Esophagus muscularis mucosa (tissue), 4 donors: ENCODE results near the gene PRF1. TPM values are rescaled to one million over a fixed set of nuclear protein-coding genes. Genes with fewer than 3 reads are reported as not detected.
A peak's percentile ranks its signal among the peaks of the same experiment; 100 is the strongest.

Experiments
- DNase-seq: peaks from one replicate; pipeline ENCODE4 v3.0.0-alpha.2; 2017; ENCODE audit errors: extremely low spot score
- H3K27ac ChIP-seq, 4 donors: fragments of 200-600 bp; sonication (generic); replicated peaks in 1 of 4; 1 replicate in 3 of 4; 2 replicates in 1 of 4; pipeline ENCODE4 v1.5.1; 2016 to 2019; ENCODE audit warnings: mild to moderate bottlenecking in 1 of 4
- H3K27me3 ChIP-seq, 4 donors: fragments of 200-600 bp; sonication (generic); one replicate each; pipeline versions ENCODE4 v1.5.1 to v1.6.0; 2016 to 2019
- H3K36me3 ChIP-seq, 4 donors: fragments of 200-600 bp; sonication (generic); one replicate each; pipeline ENCODE4 v1.5.1; 2016 to 2019
- H3K4me1 ChIP-seq, 4 donors: fragments of 200-600 bp; sonication (generic); one replicate each; pipeline ENCODE4 v1.5.1; 2016 to 2019
- H3K4me3 ChIP-seq, 4 donors: fragments of 200-600 bp; sonication (generic); 1 replicate in 2 of 4; 2 replicates in 2 of 4; pipeline ENCODE4 v1.5.1; 2016 to 2019; ENCODE audit warnings: mild to moderate bottlenecking in 4 of 4, moderate library complexity in 1 of 4
- H3K9me3 ChIP-seq, 4 donors: fragments of 200-600 bp; sonication (generic); 1 replicate in 3 of 4; 2 replicates in 1 of 4; pipeline ENCODE4 v1.5.1; 2016 to 2019
- EP300 ChIP-seq: sonication (generic); formaldehyde crosslinking; IDR thresholded peaks from one replicate; pipeline ENCODE4 v1.6.1; 2017; ENCODE audit warnings: antibody characterized with exemption
- POLR2A ChIP-seq: fragments of 450-650 bp; IDR thresholded peaks from one replicate; pipeline ENCODE4 v1.6.1; 2017; ENCODE audit warnings: antibody characterized with exemption, moderate library complexity, mild to moderate bottlenecking, low read depth
- POLR2AphosphoS5 ChIP-seq, 2 donors: sonication (generic); formaldehyde crosslinking; IDR thresholded peaks; one replicate each; pipeline ENCODE4 v1.6.1; 2017; ENCODE audit warnings: antibody characterized with exemption in 2 of 2
- WGBS: methylation state at CpG from one replicate; pipeline ENCODE4 v1.1.5; 2018; 5-methylcytosine and 5-hydroxymethylcytosine counted together
- intact Hi-C: fragments of 100-400 bp; cut with DNase I; formaldehyde crosslinking; loops from one replicate; pipeline ENCODE4 v1.15.1; 2023
- total RNA-seq, 4 donors: library from RNA; depleted of rRNA; stranded (reverse); fragments of >200 nt; gene quantifications; one replicate each; pipeline versions ENCODE4 v1.1.0 to v1.2.1, GENCODE V29; 2016
- TF ChIP-seq, protein P1 (sequence below), 3 experiments: fragments of 200-600 bp in 2 of 3; fragments of 450-650 bp in 1 of 3; sonication (generic) in 2 of 3; IDR thresholded peaks; one replicate each; pipeline ENCODE4 v1.5.1; 2017 to 2019; ENCODE audit warnings: antibody characterized with exemption in 3 of 3, mild to moderate bottlenecking in 2 of 3, moderate library complexity in 1 of 3

Gene PRF1
- total RNA-seq, 4 donors from 2014 or later: 1.2 to 15.2 (median 2.4) TPM

DNA sequence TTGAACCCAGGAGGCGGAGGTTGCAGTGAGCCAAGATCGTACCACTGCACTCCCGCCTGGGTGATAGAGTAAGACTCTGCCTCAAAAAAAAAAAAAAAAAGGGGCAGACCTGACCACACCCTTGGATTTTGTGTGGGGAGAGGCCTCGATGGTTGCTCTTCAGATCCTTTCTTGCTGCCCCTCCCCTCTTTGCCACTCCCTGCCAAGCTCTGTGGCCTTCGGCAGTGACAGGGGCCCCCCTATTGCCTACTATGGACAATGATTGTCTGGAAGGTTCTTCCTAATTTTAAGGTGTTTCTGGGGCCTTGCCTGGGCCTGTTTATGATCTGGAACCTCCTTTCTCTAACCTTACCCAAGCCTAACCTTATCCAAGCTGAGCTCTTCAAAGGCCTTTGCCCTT, 795 bp downstream of the PRF1 start:
- no peaks in the 10 kb centered on the region for H3K27me3 ChIP-seq
- no peaks in the 10 kb centered on the region for H3K36me3 ChIP-seq
- no peak overlapping the region for H3K27ac ChIP-seq
- intact Hi-C loops: no loop called here
- 46% methylated on average over 2 of the region's 5 CpGs for WGBS
- DNase-seq: no peak
- H3K4me1 ChIP-seq: no peaks in the 10 kb centered on the region
- peak overlapping the region in 1 of 4 donors; percentile 22 for H3K4me3 ChIP-seq
- no peaks in the 10 kb centered on the region for H3K9me3 ChIP-seq
- TF ChIP-seq EP300 (no peak), POLR2A (no peak), POLR2AphosphoS5 (IDR thresholded peaks at IDR 0.05) (no peak)
- TF ChIP-seq, protein P1, sequence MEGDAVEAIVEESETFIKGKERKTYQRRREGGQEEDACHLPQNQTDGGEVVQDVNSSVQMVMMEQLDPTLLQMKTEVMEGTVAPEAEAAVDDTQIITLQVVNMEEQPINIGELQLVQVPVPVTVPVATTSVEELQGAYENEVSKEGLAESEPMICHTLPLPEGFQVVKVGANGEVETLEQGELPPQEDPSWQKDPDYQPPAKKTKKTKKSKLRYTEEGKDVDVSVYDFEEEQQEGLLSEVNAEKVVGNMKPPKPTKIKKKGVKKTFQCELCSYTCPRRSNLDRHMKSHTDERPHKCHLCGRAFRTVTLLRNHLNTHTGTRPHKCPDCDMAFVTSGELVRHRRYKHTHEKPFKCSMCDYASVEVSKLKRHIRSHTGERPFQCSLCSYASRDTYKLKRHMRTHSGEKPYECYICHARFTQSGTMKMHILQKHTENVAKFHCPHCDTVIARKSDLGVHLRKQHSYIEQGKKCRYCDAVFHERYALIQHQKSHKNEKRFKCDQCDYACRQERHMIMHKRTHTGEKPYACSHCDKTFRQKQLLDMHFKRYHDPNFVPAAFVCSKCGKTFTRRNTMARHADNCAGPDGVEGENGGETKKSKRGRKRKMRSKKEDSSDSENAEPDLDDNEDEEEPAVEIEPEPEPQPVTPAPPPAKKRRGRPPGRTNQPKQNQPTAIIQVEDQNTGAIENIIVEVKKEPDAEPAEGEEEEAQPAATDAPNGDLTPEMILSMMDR (IDR thresholded peaks at IDR 0.05): no peak

DNA sequence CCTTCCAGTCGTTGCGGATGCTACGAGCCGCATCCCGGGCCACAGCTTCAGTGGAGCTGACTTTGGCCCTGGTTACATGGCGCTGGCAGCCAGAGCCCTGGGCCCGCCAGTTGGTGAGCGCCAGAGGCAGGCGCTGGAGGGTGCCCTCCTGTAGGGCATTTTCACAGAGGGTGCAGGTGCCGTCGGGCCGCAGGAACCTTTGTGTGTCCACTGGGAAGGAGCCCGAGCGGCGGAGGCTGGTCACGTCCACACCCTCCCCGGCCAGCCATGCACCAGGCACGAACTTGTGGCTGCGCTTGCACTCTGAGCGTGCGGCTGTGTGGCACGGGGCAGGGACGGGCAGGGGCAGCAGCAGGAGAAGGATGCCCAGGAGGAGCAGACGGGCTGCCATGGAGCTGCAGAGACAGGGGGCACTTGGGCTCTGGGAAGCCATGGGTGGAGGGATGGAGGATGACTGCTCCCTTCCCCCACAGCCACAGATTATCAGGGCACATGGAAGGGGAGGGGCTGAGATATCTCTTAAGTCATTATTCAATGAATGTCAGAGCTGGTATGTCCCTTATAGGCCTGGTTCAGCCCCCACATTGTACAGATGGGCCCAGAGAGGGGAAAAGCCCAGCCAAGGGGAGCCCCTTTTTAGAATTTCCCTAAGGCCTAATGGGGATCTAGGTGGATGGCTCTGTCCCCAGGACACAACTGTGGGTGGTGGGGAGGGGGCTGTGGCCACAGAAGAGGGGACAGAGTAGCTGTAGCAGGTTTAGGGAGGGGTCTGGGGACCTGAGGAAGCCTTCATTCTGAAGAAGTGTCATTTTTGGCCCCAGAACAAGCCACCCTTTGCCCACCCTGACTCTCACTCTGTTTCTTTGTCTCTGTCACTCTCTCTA, 1.8 kb downstream of the PRF1 start:
- intact Hi-C loops: no loop called here
- 97% methylated on average over 6 of the region's 24 CpGs for WGBS
- no peaks in the 10 kb centered on the region for H3K9me3 ChIP-seq
- no peaks in the 10 kb centered on the region for H3K27me3 ChIP-seq
- TF ChIP-seq EP300: no peak
- TF ChIP-seq, protein P1 (IDR thresholded peaks at IDR 0.05): no peak
- DNase-seq: no peak
- H3K4me1 ChIP-seq: peaks cover 0 to 7% (median 0%) of the 10 kb centered on the region in 4 donors
- H3K4me3 ChIP-seq: no peak overlapping the region
- H3K36me3 ChIP-seq: no peaks in the 10 kb centered on the region
- H3K27ac ChIP-seq: no peak overlapping the region

DNA sequence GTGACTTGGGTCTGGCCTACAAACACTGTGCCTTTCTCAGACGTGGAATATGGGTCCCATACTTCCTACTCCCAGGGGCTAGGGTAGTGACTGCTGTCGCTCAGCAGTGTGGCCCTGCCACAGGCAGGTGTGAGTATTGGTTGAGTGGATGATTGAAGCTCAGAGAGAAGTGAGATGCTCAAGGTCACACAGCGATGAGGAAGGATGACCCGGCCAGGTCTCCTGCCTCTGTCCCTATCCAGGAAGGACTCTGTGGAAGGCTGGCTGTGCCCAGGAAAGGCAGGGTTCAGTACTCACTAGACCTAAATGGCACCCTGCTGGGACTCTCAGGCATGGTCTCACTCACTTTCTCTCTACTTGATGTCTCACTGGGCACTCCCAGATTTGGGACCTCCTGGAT, 2.8 kb downstream of the PRF1 start:
- intact Hi-C loops: no loop called here
- TF ChIP-seq, protein P1 (IDR thresholded peaks at IDR 0.05): no peak
- TF ChIP-seq EP300: no peak
- Histone ChIP-seq H3K4me3 (no peak overlapping the region), H3K36me3 (no peaks in the 10 kb centered on the region), H3K9me3 (no peaks in the 10 kb centered on the region), H3K27me3 (no peaks in the 10 kb centered on the region), H3K27ac (no peak overlapping the region), H3K4me1 (peaks cover 0 to 9% (median 0%) of the 10 kb centered on the region in 4 donors)
- 100% methylated on average over 2 of the region's 4 CpGs for WGBS
- DNase-seq: no peak

DNA sequence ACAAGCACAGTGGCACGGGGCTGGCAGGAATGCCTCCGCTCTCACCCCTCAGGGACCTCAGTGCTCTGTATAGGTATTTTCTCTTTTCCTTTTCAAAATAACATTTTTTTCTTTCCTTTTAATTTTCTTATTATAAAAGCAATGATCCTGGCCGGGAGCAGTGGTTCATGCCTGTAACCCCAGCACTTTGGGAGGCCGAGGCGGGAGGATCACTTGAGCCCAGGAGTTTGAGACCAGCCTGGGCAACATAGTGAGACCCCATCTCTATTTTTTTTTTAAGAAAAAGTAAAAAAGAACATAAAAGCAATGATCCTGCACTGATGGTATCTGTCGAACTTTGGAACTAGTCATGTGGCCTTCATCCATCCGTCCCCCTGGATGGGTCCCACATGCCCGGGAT, 3.2 kb downstream of the PRF1 start:
- Histone ChIP-seq H3K27ac (no peak overlapping the region), H3K9me3 (no peaks in the 10 kb centered on the region), H3K4me1 (peaks cover 0 to 9% (median 0%) of the 10 kb centered on the region in 4 donors), H3K4me3 (no peak overlapping the region), H3K27me3 (no peaks in the 10 kb centered on the region), H3K36me3 (no peaks in the 10 kb centered on the region)
- 94% methylated on average over 8 of the region's 8 CpGs for WGBS
- no peak for DNase-seq
- intact Hi-C loops: no loop called here
- no peak for TF ChIP-seq POLR2AphosphoS5 (IDR thresholded peaks at IDR 0.05)
- no peak for TF ChIP-seq EP300
- TF ChIP-seq POLR2A: no peak
- TF ChIP-seq, protein P1 (IDR thresholded peaks at IDR 0.05): no peak

DNA sequence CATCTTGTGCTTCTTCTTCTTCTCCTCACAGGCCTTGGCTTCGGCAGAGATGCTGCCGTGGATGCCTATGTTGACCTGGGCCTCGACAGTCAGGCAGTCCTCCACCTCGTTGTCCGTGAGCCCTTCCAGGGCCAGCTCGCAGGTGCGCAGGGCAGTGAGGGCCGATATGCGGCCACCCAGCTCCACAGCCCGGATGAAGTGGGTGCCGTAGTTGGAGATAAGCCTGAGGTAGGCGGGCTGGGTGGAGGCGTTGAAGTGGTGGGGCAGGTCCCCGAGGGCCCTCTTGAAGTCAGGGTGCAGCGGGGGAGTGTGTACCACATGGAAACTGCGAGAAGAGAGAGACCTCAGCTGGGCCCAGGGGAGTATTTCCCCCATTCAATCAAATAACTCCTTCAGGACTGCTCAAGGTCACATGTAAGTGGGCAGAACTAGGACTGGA, 3.7 kb downstream of the PRF1 start:
- Histone ChIP-seq H3K4me3 (no peak overlapping the region), H3K27me3 (no peaks in the 10 kb centered on the region), H3K4me1 (peaks cover 0 to 9% (median 0%) of the 10 kb centered on the region in 4 donors), H3K36me3 (no peaks in the 10 kb centered on the region), H3K9me3 (no peaks in the 10 kb centered on the region), H3K27ac (no peak overlapping the region)
- no peak for DNase-seq
- 89% methylated on average over 15 of the region's 16 CpGs for WGBS
- intact Hi-C loops: no loop called here
- TF ChIP-seq POLR2AphosphoS5 (IDR thresholded peaks at IDR 0.05) (no peak), EP300 (no peak), POLR2A (no peak)
- TF ChIP-seq, protein P1 (IDR thresholded peaks at IDR 0.05): no peak
